Measurements from ENCODE around the gene CPNE5. TPM values are rescaled to one million over a fixed set of nuclear protein-coding genes. Genes with fewer than 3 reads are reported as not detected.

Gene CPNE5
- total RNA-seq, 2 donors from 2014 or later, result 2.2 to 3.9 TPM

- no peak for ATAC-seq (replicated peaks)
- Mint-ChIP-seq H3K4me3 (no peak overlapping the region), H3K27ac (no peak overlapping the region), H3K4me1 (no peaks in the 10 kb centered on the region), H3K9me3 (no peaks in the 10 kb centered on the region), H3K27me3 (peaks cover 20% of the 10 kb centered on the region), H3K36me3 (ENCODE audit: low read depth) (no peaks in the 10 kb centered on the region)
Measured at GRCh38 chr6:36791085-36791484, 48.2 kb downstream of the CPNE5 start.

GRCh38 chr6:36788768-36789167 is 50.5 kb downstream of the CPNE5 start:
- H3K36me3 Mint-ChIP-seq (ENCODE audit: low read depth), result no peaks in the 10 kb centered on the region
- no peaks in the 10 kb centered on the region for H3K4me1 Mint-ChIP-seq
- ATAC-seq (replicated peaks), result no peak
- no peak overlapping the region for H3K4me3 Mint-ChIP-seq
- peaks cover 18% of the 10 kb centered on the region for H3K27me3 Mint-ChIP-seq
- no peak overlapping the region for H3K27ac Mint-ChIP-seq
- no peaks in the 10 kb centered on the region for H3K9me3 Mint-ChIP-seq

GRCh38 chr6:36788186-36788585 is 51.1 kb downstream of the CPNE5 start:
- no peak overlapping the region for H3K4me3 Mint-ChIP-seq
- no peak overlapping the region for H3K27ac Mint-ChIP-seq
- H3K36me3 Mint-ChIP-seq (ENCODE audit: low read depth), result no peaks in the 10 kb centered on the region
- ATAC-seq (replicated peaks), result no peak
- H3K9me3 Mint-ChIP-seq, result no peaks in the 10 kb centered on the region
- no peaks in the 10 kb centered on the region for H3K4me1 Mint-ChIP-seq
- peaks cover 13% of the 10 kb centered on the region for H3K27me3 Mint-ChIP-seq

DNA sequence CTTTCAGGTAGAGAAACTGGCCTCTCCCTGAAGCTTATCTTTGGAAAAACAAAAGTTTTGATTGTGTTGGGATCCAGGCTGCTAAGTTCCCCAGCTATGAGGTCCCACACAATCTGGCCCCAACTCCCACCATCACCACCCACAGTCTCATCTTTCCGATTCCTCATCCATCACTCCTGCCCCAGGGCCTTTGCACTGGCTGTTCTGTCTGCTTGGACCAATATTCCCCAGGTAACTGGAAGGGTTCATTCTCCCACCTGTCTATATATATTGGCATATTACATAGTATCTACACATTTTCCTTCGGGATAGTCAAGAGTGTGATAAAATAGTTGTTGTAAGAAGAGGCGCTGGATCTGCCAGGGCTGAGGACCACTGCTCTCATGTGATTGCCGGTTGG is 52.0 kb downstream of the CPNE5 start:
- H3K27ac Mint-ChIP-seq, result no peak overlapping the region
- no peaks in the 10 kb centered on the region for H3K36me3 Mint-ChIP-seq (ENCODE audit: low read depth)
- H3K4me3 Mint-ChIP-seq, result no peak overlapping the region
- no peak for ATAC-seq (replicated peaks)
- no peaks in the 10 kb centered on the region for H3K9me3 Mint-ChIP-seq
- H3K27me3 Mint-ChIP-seq, result peaks cover 9% of the 10 kb centered on the region
- no peaks in the 10 kb centered on the region for H3K4me1 Mint-ChIP-seq

DNA sequence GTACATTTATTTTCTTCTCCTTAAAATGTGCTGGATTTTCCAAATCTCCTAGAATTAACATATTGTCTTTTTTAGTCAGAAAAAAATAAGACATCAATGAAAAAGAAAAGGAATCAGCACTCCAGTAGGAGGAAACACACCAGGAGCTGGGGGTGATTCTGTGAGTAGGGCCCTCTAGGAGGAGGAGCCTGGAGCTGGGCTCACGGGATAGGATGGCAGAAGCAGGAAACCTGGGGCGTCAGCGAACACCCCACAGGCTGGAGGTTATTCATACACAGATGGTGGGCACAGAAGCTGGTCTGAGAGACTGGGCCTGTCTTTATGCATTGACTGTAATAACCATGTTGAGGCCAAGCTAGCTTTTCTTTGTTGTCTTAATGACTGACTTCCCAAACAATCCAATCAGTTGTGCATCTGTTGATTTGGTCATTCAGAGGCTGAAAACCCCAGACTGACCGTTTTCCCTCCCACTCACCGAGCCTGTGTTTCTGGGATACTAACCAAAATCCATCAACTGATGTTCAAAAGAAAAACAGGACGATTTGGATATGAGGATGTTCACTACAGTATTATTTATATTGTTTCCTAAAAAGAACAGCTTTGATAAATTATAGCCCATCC is 53.1 kb downstream of the CPNE5 start:
- no peak for ATAC-seq (replicated peaks)
- no peak overlapping the region for H3K27ac Mint-ChIP-seq
- H3K36me3 Mint-ChIP-seq (ENCODE audit: low read depth), result no peaks in the 10 kb centered on the region
- H3K4me3 Mint-ChIP-seq, result no peak overlapping the region
- H3K4me1 Mint-ChIP-seq, result no peaks in the 10 kb centered on the region
- peaks cover 9% of the 10 kb centered on the region for H3K27me3 Mint-ChIP-seq
- no peaks in the 10 kb centered on the region for H3K9me3 Mint-ChIP-seq

GRCh38 chr6:36784376-36784636 is 54.9 kb downstream of the CPNE5 start:
- H3K4me1 Mint-ChIP-seq, result no peaks in the 10 kb centered on the region

GRCh38 chr6:36783603-36784375 is 55.5 kb downstream of the CPNE5 start:
- no peak for ATAC-seq (replicated peaks)
- H3K9me3 Mint-ChIP-seq, result no peaks in the 10 kb centered on the region
- H3K4me1 Mint-ChIP-seq, result no peaks in the 10 kb centered on the region
- no peaks in the 10 kb centered on the region for H3K36me3 Mint-ChIP-seq (ENCODE audit: low read depth)
- H3K27me3 Mint-ChIP-seq, result peaks cover 7% of the 10 kb centered on the region
- no peak overlapping the region for H3K4me3 Mint-ChIP-seq
- no peak overlapping the region for H3K27ac Mint-ChIP-seq

More at GRCh38 chr6:36784376-36784636, 54.9 kb downstream of the CPNE5 start:
- Mint-ChIP-seq H3K27me3 (peaks cover 9% of the 10 kb centered on the region), H3K36me3 (ENCODE audit: low read depth) (no peaks in the 10 kb centered on the region), H3K4me3 (no peak overlapping the region), H3K27ac (no peak overlapping the region), H3K9me3 (no peaks in the 10 kb centered on the region)
- no peak for ATAC-seq (replicated peaks)

DNA sequence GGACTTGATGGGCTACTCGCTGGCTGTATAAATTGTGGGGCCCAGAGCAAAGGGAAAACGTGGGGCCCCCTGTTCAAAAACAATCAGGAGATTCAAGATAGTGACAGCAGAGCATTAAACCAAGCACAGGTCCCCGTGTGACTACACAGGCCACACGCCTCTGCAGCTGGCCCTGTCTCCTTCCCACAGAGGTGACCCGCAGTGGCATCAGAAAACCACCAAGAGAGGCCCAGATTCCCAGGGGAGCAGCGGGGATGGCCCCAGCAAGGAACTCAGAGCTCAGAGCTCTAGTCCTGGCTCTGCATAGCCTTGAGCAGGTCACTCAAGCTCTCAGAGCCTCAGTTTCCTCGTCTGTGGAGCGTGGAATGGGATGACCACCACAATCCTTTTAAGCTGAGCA is 57.6 kb downstream of the CPNE5 start:
- H3K27ac Mint-ChIP-seq, result no peak overlapping the region
- no peaks in the 10 kb centered on the region for H3K9me3 Mint-ChIP-seq
- no peaks in the 10 kb centered on the region for H3K4me1 Mint-ChIP-seq
- no peaks in the 10 kb centered on the region for H3K36me3 Mint-ChIP-seq (ENCODE audit: low read depth)
- no peak overlapping the region for H3K4me3 Mint-ChIP-seq
- H3K27me3 Mint-ChIP-seq, result no peaks in the 10 kb centered on the region
- ATAC-seq (replicated peaks), result no peak

GRCh38 chr6:36780442-36781177 is 58.6 kb downstream of the CPNE5 start:
- Mint-ChIP-seq H3K36me3 (ENCODE audit: low read depth) (no peaks in the 10 kb centered on the region), H3K4me1 (no peaks in the 10 kb centered on the region), H3K4me3 (no peak overlapping the region), H3K9me3 (no peaks in the 10 kb centered on the region), H3K27me3 (no peaks in the 10 kb centered on the region), H3K27ac (no peak overlapping the region)
- ATAC-seq (replicated peaks), result no peak

GRCh38 chr6:36779227-36779626 is 60.0 kb downstream of the CPNE5 start:
- H3K36me3 Mint-ChIP-seq (ENCODE audit: low read depth), result no peaks in the 10 kb centered on the region
- no peaks in the 10 kb centered on the region for H3K4me1 Mint-ChIP-seq
- no peaks in the 10 kb centered on the region for H3K9me3 Mint-ChIP-seq
- no peak overlapping the region for H3K4me3 Mint-ChIP-seq
- no peak for ATAC-seq (replicated peaks)
- no peak overlapping the region for H3K27ac Mint-ChIP-seq
- no peaks in the 10 kb centered on the region for H3K27me3 Mint-ChIP-seq

- Mint-ChIP-seq H3K4me1 (no peaks in the 10 kb centered on the region), H3K4me3 (no peak overlapping the region), H3K27me3 (no peaks in the 10 kb centered on the region), H3K27ac (no peak overlapping the region), H3K9me3 (no peaks in the 10 kb centered on the region), H3K36me3 (ENCODE audit: low read depth) (no peaks in the 10 kb centered on the region)
- no peak for ATAC-seq (replicated peaks)
Measured at GRCh38 chr6:36777801-36778200, 61.4 kb downstream of the CPNE5 start.

DNA sequence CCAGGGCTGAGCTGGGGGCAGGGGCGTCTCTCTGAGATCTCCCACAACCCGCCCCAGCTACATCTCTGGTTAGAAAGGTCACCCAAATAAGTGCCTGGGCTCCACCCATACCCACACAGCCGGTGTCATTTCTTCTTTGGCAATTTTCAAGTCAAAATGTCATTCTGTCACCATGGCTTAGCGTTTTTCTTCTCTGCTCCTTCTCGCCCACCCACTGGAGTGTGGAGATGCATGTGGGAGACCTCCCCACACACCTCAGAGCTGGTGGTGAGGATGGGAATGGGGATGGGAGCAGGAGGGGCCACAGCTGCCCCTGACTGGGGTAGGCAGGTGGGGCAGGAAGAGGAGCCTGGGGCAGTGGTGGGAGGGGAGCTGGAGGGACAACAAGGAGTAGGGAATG is 63.1 kb downstream of the CPNE5 start:
- ATAC-seq (replicated peaks), result no peak
- H3K36me3 Mint-ChIP-seq (ENCODE audit: low read depth), result no peaks in the 10 kb centered on the region

DNA sequence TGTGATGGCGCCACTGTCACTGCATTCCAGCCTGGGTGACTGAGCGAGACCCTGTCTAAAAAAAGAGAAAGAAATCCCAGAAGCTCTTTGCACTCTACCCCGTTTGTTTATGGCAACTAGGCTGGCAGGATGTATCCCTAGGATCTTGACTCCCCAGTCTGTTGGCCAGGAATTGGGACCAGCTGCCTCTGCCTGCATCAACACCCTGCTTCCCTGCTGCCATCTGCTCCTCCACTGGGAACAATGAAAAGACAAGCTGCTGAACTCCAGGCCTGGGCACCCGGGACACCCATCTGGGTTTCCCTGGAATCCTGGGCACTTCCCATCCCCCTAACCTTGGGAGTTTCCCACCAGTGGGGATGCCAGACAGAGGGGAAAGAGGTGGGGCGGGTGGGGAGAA is 64.9 kb downstream of the CPNE5 start:
- no peak overlapping the region for H3K4me3 Mint-ChIP-seq
- H3K4me1 Mint-ChIP-seq, result peaks cover 22% of the 10 kb centered on the region
- no peaks in the 10 kb centered on the region for H3K27me3 Mint-ChIP-seq
- H3K27ac Mint-ChIP-seq, result peak overlapping the region; percentile 45
- no peaks in the 10 kb centered on the region for H3K9me3 Mint-ChIP-seq
- ATAC-seq (replicated peaks), result no peak
- no peaks in the 10 kb centered on the region for H3K36me3 Mint-ChIP-seq (ENCODE audit: low read depth)

More for the DNA sequence above, 63.1 kb downstream of the CPNE5 start:
- H3K27me3 Mint-ChIP-seq, result no peaks in the 10 kb centered on the region
- H3K4me1 Mint-ChIP-seq, result peaks cover 4% of the 10 kb centered on the region
- H3K9me3 Mint-ChIP-seq, result no peaks in the 10 kb centered on the region
- no peak overlapping the region for H3K4me3 Mint-ChIP-seq
- H3K27ac Mint-ChIP-seq, result no peak overlapping the region

DNA sequence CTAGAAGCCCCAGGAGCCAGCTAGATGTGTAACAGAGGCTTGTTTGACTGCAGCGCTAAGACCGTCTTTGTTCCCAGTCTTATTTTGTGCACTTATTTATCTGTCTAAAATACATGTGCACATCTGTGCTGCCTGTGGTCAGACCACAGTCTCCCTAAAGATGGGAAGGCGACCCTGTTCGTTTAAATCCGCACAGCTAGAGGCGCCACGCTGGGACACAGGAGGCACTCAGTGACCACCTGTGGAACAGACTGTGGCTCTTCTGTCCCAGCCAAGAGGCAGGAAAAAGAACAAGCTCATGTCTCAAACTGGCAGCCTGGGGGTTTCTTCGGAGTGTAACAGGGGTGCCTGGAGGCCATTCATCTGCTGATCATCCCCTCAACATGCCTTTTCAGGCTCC is 66.8 kb downstream of the CPNE5 start:
- Mint-ChIP-seq H3K27me3 (no peaks in the 10 kb centered on the region), H3K36me3 (ENCODE audit: low read depth) (no peaks in the 10 kb centered on the region), H3K27ac (peak overlapping the region; percentile 80), H3K4me1 (peaks cover 29% of the 10 kb centered on the region), H3K9me3 (no peaks in the 10 kb centered on the region), H3K4me3 (no peak overlapping the region)
- ATAC-seq (replicated peaks), result no peak

- H3K27ac Mint-ChIP-seq, result peak overlapping the region; percentile 80
- ATAC-seq (replicated peaks), result no peak
- no peaks in the 10 kb centered on the region for H3K27me3 Mint-ChIP-seq
- peak overlapping the region; percentile 75 for H3K4me3 Mint-ChIP-seq
- no peaks in the 10 kb centered on the region for H3K36me3 Mint-ChIP-seq (ENCODE audit: low read depth)
- H3K4me1 Mint-ChIP-seq, result peaks cover 29% of the 10 kb centered on the region
- no peaks in the 10 kb centered on the region for H3K9me3 Mint-ChIP-seq
Measured at GRCh38 chr6:36771145-36771544, 68.1 kb downstream of the CPNE5 start.

Measured in activated T-helper 17 cell treated with anti-CD3 and anti-CD28 coated beads, Interleukin-2, amount 50 U/mL, for 72 hours (primary cell).